Epithelial cell of proximal tubule (primary cell): ENCODE results near the gene DIAPH2. TPM values are rescaled to one million over a fixed set of nuclear protein-coding genes. Genes with fewer than 3 reads are reported as not detected.

Experiments
- DNase-seq: peaks from one replicate; pipeline ENCODE4 v3.0.0-alpha.2; 2011; ENCODE audit warnings: low read depth
- H3K4me3 ChIP-seq: 2 replicates; pipeline ENCODE4 v1.5.1; 2011; ENCODE audit warnings: low read depth, mild to moderate bottlenecking, low read length
- total RNA-seq: library from RNA; depleted of rRNA; stranded (reverse); fragments of >200 nt; gene quantifications from 2 replicates; pipeline ENCODE4 v1.2.3, GENCODE V29; 2015
- TF ChIP-seq, protein P1 (sequence below): conservative IDR thresholded peaks from 2 replicates; pipeline ENCODE4 v1.5.1; 2012; ENCODE audit warnings: low read depth, mild to moderate bottlenecking, low read length

The DIAPH2 gene
- total RNA-seq, 1 donor from 2014 or later, result 15.1 TPM

DNA sequence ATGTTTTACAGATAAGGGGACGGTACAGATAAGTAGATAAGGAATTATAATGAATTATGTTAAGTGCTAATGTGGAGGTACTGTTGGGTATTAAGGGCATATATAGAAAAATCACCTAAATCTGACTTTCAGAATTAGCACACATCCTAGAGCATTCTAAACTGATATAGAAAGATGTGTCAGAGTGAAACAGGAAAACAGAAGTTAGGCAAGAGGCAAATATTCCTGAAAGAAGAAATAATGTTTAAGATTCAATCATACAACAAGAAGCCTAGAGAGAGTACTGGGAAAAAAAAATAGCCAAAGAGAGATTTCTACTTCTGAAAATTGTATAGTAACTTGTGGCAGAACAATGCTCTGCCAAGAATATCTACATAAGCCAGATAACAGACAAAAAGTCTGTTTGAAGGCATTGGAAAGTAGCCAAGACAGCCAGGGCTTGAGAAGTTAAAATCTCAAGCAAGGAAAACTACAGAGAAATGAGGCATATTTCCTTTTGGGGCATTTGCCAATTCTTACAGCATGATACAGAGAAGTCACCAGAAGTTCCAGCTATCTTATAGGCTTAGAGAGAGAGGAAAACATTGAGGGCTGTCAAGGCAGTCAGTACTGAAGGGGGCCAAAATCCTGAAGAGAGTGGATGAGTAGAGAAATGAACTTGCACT, 845.0 kb downstream of the DIAPH2 start:
- TF ChIP-seq, protein P1, sequence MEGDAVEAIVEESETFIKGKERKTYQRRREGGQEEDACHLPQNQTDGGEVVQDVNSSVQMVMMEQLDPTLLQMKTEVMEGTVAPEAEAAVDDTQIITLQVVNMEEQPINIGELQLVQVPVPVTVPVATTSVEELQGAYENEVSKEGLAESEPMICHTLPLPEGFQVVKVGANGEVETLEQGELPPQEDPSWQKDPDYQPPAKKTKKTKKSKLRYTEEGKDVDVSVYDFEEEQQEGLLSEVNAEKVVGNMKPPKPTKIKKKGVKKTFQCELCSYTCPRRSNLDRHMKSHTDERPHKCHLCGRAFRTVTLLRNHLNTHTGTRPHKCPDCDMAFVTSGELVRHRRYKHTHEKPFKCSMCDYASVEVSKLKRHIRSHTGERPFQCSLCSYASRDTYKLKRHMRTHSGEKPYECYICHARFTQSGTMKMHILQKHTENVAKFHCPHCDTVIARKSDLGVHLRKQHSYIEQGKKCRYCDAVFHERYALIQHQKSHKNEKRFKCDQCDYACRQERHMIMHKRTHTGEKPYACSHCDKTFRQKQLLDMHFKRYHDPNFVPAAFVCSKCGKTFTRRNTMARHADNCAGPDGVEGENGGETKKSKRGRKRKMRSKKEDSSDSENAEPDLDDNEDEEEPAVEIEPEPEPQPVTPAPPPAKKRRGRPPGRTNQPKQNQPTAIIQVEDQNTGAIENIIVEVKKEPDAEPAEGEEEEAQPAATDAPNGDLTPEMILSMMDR, result no peak
- no peak for DNase-seq
- no peak overlapping the region for H3K4me3 ChIP-seq

DNA sequence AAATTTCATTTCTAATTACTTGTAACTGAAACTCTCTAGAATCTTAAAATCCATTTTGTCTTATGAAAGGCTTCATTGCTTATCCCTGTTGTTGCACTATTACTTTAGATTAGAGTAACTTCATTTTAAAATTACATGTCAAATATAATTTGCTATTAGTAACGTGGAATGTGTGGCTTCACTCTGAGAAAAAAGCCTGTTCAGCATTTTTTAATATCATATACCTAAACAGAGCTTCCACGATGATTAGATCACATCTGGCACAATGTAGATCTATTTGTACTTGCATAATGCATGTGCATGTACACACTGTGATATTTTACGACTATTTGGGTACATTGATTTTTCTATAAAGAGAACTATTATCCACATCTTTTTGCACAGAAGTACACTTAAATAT, 847.2 kb downstream of the DIAPH2 start:
- H3K4me3 ChIP-seq, result no peak overlapping the region
- DNase-seq, result no peak
- TF ChIP-seq, protein P1, result no peak

DNA sequence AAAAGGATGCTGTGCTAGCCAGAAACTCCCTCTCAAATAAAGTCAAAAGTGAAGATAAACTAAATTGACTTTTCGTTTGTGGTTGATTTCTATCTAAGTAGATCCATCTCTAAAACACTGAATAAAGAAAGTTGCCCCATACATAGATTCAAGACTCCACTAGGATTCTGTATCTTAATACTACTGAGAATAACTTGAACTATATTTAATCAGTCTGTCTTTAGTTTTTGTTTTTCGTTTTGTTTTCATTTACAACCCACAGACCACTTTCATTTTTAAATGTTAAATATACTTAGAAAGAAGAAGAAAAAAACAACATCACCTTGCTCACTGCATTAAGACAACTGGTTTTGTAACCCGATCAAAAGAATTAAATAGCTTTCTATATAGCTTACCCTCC, 854.1 kb downstream of the DIAPH2 start:
- no peak overlapping the region for H3K4me3 ChIP-seq
- DNase-seq, result no peak

GRCh38 chrX:97539970-97540519, 855.4 kb downstream of the DIAPH2 start:
- DNase-seq, result no peak
- no peak overlapping the region for H3K4me3 ChIP-seq

More for the DNA sequence above, 854.1 kb downstream of the DIAPH2 start:
- TF ChIP-seq, protein P1, result no peak

GRCh38 chrX:97547877-97548578, 863.4 kb downstream of the DIAPH2 start:
- no peak for DNase-seq
- no peak overlapping the region for H3K4me3 ChIP-seq
- TF ChIP-seq, protein P1, result no peak

More at GRCh38 chrX:97539970-97540519, 855.4 kb downstream of the DIAPH2 start:
- TF ChIP-seq, protein P1, result no peak

DNA sequence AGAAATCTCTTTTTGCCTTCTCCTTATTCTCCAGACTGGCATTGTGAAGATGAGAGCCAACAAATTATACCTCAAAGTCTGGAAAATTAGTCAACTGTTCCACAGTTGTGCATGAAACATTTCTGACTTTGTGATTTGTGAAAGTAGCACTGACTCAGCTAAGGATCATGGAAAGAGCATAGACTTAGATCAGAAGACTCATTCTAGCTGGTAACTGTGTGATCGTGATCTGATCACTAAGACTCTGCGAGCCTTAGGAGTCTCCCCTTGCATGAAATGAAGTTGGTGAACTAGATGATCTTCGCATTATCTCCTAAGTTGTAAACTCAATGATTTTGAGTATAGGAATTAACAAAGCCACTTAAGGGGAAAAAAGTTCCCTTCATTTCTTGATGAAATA, 867.2 kb downstream of the DIAPH2 start:
- TF ChIP-seq, protein P1, result no peak
- no peak overlapping the region for H3K4me3 ChIP-seq
- no peak for DNase-seq

GRCh38 chrX:97553833-97554232, 869.2 kb downstream of the DIAPH2 start:
- no peak for DNase-seq
- no peak overlapping the region for H3K4me3 ChIP-seq
- TF ChIP-seq, protein P1, result no peak
